Thymus (tissue), 11 donors: ENCODE data around the gene CCS. TPM values are rescaled to one million over a fixed set of nuclear protein-coding genes. Genes with fewer than 3 reads are reported as not detected.
"Not testable (repeated sequence)": the region's sequence is repeated elsewhere in the genome, so short reads cannot be mapped to it uniquely, and the experiment has no call there.

Experiments
- DNase-seq, 9 donors: peaks; one replicate each; pipeline ENCODE4 v3.0.0-alpha.2; 2013; ENCODE audit warnings: low spot score in 9 of 9, low read depth in 6 of 9, missing footprints in 1 of 9
- H3K27ac ChIP-seq, 2 donors: one replicate each; pipeline ENCODE4 v1.5.1; 2013; ENCODE audit warnings: control low read depth in 1 of 2, low read depth in 1 of 2, low read length in 1 of 2, mild to moderate bottlenecking in 1 of 2, moderate library complexity in 1 of 2
- H3K27me3 ChIP-seq, 2 donors: one replicate each; pipeline ENCODE4 v1.5.1; 2013; ENCODE audit warnings: low read length in 1 of 2; ENCODE audit not compliant: control insufficient read depth in 2 of 2, insufficient read depth in 1 of 2
- H3K36me3 ChIP-seq, 2 donors: one replicate each; pipeline ENCODE4 v1.5.1; 2013; ENCODE audit warnings: low read length in 1 of 2, mild to moderate bottlenecking in 1 of 2, moderate library complexity in 1 of 2; ENCODE audit not compliant: control insufficient read depth in 2 of 2, insufficient read depth in 2 of 2
- H3K4me1 ChIP-seq, 2 donors: one replicate each; pipeline ENCODE4 v1.5.1; 2013; ENCODE audit warnings: low read length in 2 of 2; ENCODE audit not compliant: control insufficient read depth in 2 of 2, insufficient read depth in 2 of 2
- H3K4me3 ChIP-seq, 2 donors: one replicate each; pipeline ENCODE4 v1.5.1; 2013; ENCODE audit warnings: low read length in 2 of 2, control low read depth in 1 of 2, mild to moderate bottlenecking in 1 of 2
- H3K9me3 ChIP-seq, 2 donors: one replicate each; pipeline ENCODE4 v1.5.1; 2013; ENCODE audit warnings: low read length in 1 of 2, mild to moderate bottlenecking in 1 of 2; ENCODE audit not compliant: control insufficient read depth in 2 of 2, insufficient read depth in 1 of 2
- WGBS: extraction: QIAGEN DNeasy Blood & Tissue Kit; methylation state at CpG from one replicate; pipeline ENCODE4 v1.1.7; 2013; 5-methylcytosine and 5-hydroxymethylcytosine counted together
- polyA plus RNA-seq: library from polyadenylated mRNA; stranded (reverse); fragments of 200-250 nt; gene quantifications from one replicate; pipeline ENCODE4 v1.2.3, GENCODE V29; 2013
- total RNA-seq: library from RNA; stranded (reverse); fragments of 120-200 nt; gene quantifications from one replicate; pipeline ENCODE4 v1.2.4, GENCODE V29; 2013
- donor health status: healthy.

CCS gene
- total and polyA plus RNA-seq, 2 donors: 33.9 to 173 TPM

DNA sequence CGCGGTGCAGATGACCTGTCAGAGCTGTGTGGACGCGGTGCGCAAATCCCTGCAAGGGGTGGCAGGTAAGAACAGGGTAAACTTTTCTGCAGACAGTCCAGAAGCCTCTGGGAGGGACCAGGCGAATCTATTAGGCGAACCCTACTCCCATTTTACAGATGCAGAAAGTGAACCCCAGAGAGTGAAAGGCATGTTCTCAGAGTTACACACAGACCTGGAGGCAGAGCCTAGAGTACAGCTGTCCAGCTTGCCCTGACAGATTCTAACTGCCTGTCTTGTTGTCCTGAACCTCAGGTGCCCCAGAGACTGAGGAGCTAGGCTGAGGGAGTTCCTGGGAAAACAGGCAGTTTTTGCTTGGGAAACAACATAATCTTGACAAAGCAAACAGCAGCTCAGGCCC, 665 bp downstream of the CCS start:
- Histone ChIP-seq H3K4me3 (peak overlapping the region; percentile 70 to 76), H3K27me3 (peaks cover 0 to 3% of the 10 kb centered on the region in 2 donors), H3K27ac (no peak overlapping the region), H3K4me1 (peaks cover 17 to 38% of the 10 kb centered on the region in 2 donors), H3K9me3 (peaks cover 0 to 2% of the 10 kb centered on the region in 2 donors), H3K36me3 (peaks cover 0 to 2% of the 10 kb centered on the region in 2 donors)
- 74% methylated on average over 7 of the region's 7 CpGs for WGBS
- DNase-seq: no peak

DNA sequence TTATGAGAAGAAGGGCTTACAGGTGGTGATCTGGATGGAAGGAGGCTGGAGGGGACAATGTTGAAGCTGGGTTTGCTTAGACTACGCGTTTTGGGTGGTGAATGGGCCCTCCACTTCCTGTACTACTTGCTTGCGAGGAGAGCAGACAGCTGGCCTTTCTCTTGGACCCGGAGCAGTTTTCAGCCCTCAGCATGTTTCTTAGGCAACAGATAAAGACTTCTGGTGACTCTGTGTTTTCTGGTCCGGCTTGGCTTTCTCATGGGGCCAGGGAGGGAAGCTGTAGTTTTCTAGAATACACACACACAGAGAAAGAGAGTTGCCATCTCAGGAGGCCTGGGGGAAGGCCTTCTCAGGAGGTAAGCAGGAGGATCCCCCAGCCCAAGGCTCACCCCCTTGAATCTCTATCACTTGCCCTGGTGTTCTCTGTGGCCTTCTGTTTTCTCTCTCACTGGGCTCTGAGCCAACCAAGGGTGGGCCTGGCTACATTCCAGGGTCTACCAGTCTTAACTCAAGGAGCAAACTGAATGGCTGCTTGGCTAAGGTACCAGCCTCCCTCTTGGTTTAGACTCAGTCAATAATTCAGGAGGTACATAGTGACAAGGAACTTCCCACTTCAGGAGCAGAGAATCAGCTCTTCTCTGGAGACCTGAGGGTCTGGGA, 2.4 kb downstream of the CCS start:
- Histone ChIP-seq H3K4me1 (peaks cover 17 to 38% of the 10 kb centered on the region in 2 donors), H3K27ac (peak overlapping the region; percentile 73 to 80), H3K9me3 (peaks cover 0 to 2% of the 10 kb centered on the region in 2 donors), H3K27me3 (peaks cover 0 to 3% of the 10 kb centered on the region in 2 donors), H3K36me3 (peaks cover 15 to 18% of the 10 kb centered on the region in 2 donors), H3K4me3 (peak overlapping the region; percentile 1 to 16)
- DNase-seq: peak in 1 of 9 donors; percentile 28
- 47% methylated on average over 5 of the region's 5 CpGs for WGBS

DNA sequence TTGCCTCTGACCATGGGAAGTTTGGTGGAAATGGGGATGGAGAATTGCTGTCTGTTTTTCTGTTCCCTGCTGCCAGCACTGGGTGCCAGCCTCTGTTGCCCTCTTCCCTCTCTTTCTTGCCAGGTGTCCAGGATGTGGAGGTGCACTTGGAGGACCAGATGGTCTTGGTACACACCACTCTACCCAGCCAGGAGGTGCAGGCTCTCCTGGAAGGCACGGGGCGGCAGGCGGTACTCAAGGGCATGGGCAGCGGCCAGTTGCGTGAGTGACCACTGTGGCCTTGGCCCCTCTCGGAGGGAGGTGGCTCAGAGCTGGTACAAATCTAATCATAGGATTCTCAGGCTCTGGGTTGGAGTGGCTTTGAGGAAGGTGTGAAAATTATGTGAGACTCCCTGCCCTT, 6.0 kb downstream of the CCS start:
- no peak overlapping the region for H3K27ac ChIP-seq
- peaks cover 36 to 37% of the 10 kb centered on the region in 2 donors for H3K36me3 ChIP-seq
- WGBS: 96% methylated on average over 6 of the region's 6 CpGs
- no peak overlapping the region for H3K4me3 ChIP-seq
- H3K27me3 ChIP-seq: no peaks in the 10 kb centered on the region
- DNase-seq: no peak
- peaks cover 0 to 2% of the 10 kb centered on the region in 2 donors for H3K9me3 ChIP-seq
- peaks cover 11 to 19% of the 10 kb centered on the region in 2 donors for H3K4me1 ChIP-seq

DNA sequence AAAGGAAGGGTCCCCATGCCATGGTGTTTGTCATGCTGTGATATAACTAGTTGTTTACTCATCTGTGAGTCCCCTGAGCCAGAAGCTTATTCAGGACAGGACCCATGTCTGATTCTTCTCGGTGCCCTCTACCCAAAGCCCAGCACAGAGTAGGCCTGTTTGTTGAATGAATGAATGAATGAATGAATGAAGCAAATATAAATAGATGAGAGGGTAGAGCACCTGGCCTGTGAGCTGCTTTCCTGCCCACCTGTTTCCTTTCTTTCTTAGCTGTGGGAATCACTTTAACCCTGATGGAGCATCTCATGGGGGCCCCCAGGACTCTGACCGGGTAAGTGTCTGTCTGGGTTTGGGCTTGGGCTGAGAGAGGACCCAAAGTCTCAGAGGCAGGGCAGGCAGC, 7.2 kb downstream of the CCS start:
- Histone ChIP-seq H3K27me3 (no peaks in the 10 kb centered on the region), H3K36me3 (peaks cover 47% of the 10 kb centered on the region in 2 donors), H3K27ac (no peak overlapping the region), H3K9me3 (peaks cover 0 to 2% of the 10 kb centered on the region in 2 donors), H3K4me1 (peaks cover 6 to 9% of the 10 kb centered on the region in 2 donors), H3K4me3 (no peak overlapping the region)
- no peak for DNase-seq
- 88% methylated on average over 2 of the region's 2 CpGs for WGBS

DNA sequence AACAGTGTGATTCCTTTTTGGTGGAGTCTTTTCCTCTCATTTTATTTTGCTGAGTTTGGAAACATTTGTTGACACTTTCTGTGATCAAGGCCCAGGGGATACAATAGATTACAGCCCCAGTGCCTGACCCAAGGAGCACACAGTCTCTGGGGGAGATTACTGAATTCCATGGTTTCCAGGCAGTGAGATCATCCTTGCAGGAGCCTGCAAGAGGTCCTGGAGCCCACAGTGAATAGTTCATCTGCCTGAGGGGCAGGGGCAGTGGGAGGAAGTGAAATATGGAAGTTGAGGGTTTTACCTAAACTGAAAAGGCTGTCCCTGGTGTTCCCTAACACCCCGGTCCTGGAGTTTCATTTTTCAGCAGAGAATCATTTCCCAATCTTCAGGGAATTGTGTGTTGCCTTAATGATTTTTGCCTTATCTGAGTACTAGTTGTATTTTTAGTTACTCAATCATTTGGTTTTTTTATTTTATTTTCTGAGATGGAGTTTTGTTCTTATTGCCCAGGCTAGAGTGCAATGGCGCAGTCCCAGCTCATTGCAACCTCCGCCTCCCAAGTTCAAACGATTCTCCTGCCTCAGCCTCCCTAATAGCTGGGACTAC, 7.7 kb downstream of the CCS start:
- H3K36me3 ChIP-seq: peaks cover 52% of the 10 kb centered on the region in 2 donors
- DNase-seq: no peak
- no peak overlapping the region for H3K27ac ChIP-seq
- no peaks in the 10 kb centered on the region for H3K27me3 ChIP-seq
- no peak overlapping the region for H3K4me3 ChIP-seq
- peaks cover under 1 to 4% of the 10 kb centered on the region in 2 donors for H3K4me1 ChIP-seq
- peaks cover 0 to 2% of the 10 kb centered on the region in 2 donors for H3K9me3 ChIP-seq
- WGBS: 85% methylated on average over 4 of the region's 4 CpGs

DNA sequence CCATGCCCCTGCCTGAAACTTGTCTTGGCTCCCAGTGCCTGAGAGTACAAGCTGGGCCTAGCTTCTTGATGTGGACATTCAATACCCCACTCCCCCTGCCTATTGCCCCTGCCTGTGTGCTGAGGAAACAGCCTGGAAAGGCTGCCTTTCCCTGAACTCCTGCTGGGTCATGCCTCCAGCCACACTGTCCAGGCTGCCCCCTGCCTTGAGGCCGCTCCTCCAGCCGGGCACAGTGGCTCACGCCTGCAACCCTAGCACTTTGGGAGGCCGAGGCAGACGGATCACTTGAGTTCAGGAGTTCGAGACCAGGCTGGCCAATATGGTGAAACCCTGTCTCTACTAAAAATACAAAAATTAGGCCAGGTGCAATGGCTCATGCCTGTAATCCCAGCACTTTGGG, 10.1 kb downstream of the CCS start:
- Histone ChIP-seq H3K4me1 (no peaks in the 10 kb centered on the region), H3K4me3 (no peak overlapping the region), H3K9me3 (no peaks in the 10 kb centered on the region), H3K27ac (no peak overlapping the region), H3K36me3 (peaks cover 64 to 65% of the 10 kb centered on the region in 2 donors), H3K27me3 (no peaks in the 10 kb centered on the region)
- DNase-seq: no peak
- WGBS: 98% methylated on average over 6 of the region's 6 CpGs

DNA sequence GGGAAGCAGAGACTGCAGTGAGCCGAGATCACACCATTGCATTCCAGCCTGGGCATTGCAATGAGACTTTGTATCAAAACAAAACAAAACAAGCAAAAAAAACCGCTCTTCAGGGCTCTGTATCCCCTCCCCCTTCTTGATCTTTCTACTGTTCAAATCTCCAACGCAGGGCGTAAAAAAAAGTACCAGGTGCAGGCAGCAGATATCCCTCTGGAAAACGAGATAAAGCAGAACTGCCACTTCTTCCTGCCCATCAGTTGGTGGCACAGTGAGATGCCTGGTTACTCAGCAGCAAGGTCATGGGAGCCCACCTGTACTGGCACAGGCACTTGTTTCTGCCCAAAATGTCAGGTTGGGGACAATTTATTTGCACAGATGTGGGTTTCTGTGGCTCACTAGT, 11.2 kb downstream of the CCS start:
- no peak overlapping the region for H3K4me3 ChIP-seq
- H3K9me3 ChIP-seq: no peaks in the 10 kb centered on the region
- peaks cover 60 to 63% of the 10 kb centered on the region in 2 donors for H3K36me3 ChIP-seq
- WGBS: 82% methylated on average over 5 of the region's 5 CpGs
- DNase-seq: no peak
- H3K4me1 ChIP-seq: no peaks in the 10 kb centered on the region
- no peak overlapping the region for H3K27ac ChIP-seq
- H3K27me3 ChIP-seq: no peaks in the 10 kb centered on the region

DNA sequence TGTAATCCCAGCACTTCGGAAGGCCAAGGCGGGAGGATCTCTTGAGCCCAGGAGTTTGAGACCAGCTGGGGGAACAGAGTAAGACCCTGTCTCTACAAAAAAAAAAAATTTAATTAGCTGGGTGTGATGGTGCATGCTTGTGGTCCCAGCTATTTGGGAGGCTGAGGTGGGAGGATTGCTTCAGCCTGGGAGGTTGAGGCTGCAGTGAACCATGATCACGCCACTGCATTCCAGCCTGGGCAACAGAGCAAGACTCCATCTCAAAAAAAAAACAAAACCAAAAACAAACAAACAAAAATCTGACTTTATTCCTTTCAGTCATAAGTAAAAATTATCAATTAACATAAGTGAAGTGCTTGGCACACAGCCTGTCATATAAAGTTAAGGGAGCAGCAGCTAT, 13.6 kb downstream of the CCS start:
- not testable (repeated sequence) for DNase-seq, H3K4me3 ChIP-seq
- 98% methylated on average over 3 of the region's 3 CpGs for WGBS

DNA sequence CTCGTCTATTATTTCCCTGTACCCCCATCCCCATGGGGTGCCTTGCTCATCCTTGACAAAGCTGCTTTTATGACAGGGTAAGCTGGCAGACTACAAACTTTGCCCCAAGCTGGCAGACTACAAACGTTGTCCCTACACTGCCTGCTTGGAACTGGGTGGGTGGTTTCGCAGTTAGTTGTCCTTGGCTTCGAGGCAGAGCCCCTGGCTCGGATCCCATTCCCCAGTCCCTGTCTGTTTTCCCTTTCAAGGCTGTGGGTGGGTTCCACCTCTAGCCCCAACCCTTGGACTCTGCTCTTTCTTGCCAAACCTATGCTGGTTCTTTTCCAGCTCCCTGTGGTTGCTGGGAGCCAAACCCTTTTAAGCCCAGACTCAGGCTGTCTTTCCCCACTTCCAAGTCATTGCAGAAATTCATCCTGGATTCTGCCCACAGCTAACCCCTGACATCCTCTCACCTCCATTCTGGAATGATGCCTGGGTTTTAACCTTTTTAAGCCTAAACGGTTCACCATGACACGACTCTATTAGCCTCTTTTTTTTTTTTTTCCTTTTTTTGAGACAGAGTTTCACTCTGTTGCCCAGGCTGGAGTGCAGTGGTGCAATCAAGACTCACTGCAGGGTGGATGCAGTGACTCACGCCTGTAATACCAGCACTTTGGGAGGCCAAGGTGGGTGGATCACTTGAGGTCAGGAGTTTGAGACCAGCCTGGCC, 14.3 kb downstream of the CCS start:
- Histone ChIP-seq H3K9me3 (peaks cover 0 to 3% of the 10 kb centered on the region in 2 donors), H3K27ac (no peak overlapping the region), H3K36me3 (peaks cover 38 to 39% of the 10 kb centered on the region in 2 donors), H3K4me1 (peaks cover 3 to 9% of the 10 kb centered on the region in 2 donors), H3K27me3 (no peaks in the 10 kb centered on the region), H3K4me3 (no peak overlapping the region)
- WGBS: 94% methylated on average over 8 of the region's 8 CpGs
- no peak for DNase-seq

More for the DNA sequence above, 13.6 kb downstream of the CCS start:
- not testable (repeated sequence) for H3K27ac ChIP-seq, H3K9me3 ChIP-seq, H3K27me3 ChIP-seq, H3K4me1 ChIP-seq
- H3K36me3 ChIP-seq: peaks cover 43% of the 10 kb centered on the region in 2 donors
